Amniotic stem cell (primary cell): ENCODE measurements around the gene ACOT4.
"Not testable (repeated sequence)": the region's sequence is repeated elsewhere in the genome, so short reads cannot be mapped to it uniquely, and the experiment has no call there.

ENCODE experiments used
- DNase-seq: peaks from one replicate; lab custom pipeline; 2025; lab: John Stamatoyannopoulos, UW

ACOT4 gene

GRCh38 chr14:73577214-73577613 lies 14.5 kb upstream of the ACOT4 start:
- not testable (repeated sequence) for DNase-seq

- DNase-seq = not testable (repeated sequence)
Measured at GRCh38 chr14:73582102-73582979, 9.3 kb upstream of the ACOT4 start.

GRCh38 chr14:73588695-73589094 lies 3.0 kb upstream of the ACOT4 start:
- DNase-seq = no peak

- DNase-seq = no peak
Measured at GRCh38 chr14:73589116-73589515, 2.6 kb upstream of the ACOT4 start.

DNA sequence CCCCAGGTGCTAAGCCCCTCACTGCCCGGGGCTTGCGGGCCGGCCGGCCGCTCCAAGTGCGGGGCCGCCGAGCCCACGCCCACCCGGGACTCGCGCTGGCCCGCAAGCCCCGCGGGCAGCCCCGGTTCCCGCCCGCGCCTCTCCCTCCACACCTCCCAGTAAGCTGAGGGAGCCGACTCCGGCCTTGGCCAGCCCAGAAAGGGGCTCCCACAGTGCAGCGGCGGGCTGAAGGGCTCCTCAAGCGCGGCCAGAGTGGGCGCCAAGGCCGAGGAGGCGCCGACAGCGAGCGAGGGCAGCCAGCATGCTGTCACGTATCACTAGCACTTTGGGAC lies 1.0 kb upstream of the ACOT4 start:
- DNase-seq = not testable (repeated sequence)

DNA sequence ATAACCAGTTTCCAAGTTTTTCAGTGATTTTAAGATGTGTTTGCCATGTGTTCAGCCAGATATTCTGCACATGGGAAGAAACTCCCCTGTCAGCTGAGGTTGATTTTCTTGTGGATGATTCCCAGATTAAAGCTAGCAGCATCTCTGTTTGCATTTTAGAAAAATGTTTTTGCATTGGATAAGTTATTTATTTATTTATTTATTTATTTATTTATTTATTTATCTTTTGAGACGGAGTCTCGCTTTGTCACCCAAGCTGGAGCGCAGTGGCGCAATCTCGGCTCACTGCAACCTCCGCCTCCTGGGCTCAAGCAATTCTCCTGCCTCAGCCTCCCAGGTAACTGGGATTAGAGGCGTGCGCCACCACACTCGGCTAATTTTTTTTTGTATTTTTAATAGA lies 2.8 kb downstream of the ACOT4 start:
- DNase-seq = no peak

DNA sequence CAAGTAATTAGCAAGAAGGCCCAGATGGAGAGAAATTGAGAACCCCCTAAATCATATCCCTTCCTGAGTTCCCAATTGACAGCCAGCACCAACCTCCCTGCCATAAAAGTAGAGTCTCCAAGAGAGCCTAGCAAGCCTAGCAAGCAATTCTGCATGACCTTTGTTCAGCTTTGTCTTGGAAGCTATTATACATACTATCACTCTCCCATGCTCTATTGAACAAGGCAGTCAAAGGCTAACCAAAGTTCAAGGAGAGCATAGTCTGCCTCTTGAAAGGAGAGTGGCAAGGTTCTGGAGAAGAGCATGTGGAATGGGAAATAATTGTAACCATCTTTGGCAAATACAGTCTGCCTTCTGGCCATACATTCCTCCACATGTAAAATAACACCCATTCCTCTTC lies 7.8 kb downstream of the ACOT4 start:
- no peak for DNase-seq

GRCh38 chr14:73602994-73603393 lies 11.3 kb downstream of the ACOT4 start:
- no peak for DNase-seq

DNA sequence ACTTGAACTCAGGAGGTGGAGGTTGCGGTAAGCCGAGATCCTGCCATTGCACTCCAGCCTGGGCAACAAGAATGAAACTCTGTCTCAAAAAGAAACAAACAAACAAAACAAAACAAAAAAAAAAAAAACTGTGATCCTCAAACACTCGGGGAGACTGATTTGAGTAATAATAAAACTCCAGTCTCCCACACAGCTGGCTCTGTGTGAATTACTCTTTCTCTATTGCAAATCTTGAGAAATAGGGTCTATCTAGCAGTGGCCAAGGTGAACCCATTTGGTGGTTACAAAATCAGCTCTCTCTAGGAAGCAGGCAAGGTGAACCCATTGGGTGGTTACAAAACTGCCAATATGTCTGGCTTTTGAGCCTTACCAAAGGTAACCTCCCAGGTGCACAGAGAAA lies 14.6 kb downstream of the ACOT4 start:
- DNase-seq = no peak

- DNase-seq = no peak
Measured at GRCh38 chr14:73607241-73607640, 15.6 kb downstream of the ACOT4 start.

DNA sequence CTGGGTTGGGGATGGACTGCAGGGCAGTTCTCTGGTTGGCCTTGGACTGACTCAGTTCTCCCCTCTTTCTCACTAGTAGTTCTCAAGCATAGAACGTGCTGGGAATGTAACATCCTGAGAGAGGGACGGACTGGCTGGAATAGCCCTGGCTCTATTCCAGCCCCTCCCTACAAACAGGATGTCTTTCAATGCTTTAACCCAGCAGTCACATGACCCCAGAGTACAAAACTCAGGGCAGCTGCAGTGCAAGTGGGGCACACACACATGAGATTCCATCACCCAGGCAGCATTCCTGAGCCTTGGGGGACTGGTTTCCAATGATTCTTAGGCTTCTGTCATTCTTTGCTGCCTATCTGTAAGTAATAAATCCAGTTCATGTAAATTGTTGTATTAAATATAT lies 19.0 kb downstream of the ACOT4 start:
- no peak for DNase-seq

GRCh38 chr14:73612339-73613045 lies 20.8 kb downstream of the ACOT4 start, which contains the start of gene ACOT6:
TSS of gene ACOT6 (plus strand) at chr14:73612517. CDS start at chr14:73612572, 55 bp downstream.
- peak; percentile 22 for DNase-seq

- no peak for DNase-seq
Measured at GRCh38 chr14:73613046-73613383, 21.3 kb downstream of the ACOT4 start.

DNA sequence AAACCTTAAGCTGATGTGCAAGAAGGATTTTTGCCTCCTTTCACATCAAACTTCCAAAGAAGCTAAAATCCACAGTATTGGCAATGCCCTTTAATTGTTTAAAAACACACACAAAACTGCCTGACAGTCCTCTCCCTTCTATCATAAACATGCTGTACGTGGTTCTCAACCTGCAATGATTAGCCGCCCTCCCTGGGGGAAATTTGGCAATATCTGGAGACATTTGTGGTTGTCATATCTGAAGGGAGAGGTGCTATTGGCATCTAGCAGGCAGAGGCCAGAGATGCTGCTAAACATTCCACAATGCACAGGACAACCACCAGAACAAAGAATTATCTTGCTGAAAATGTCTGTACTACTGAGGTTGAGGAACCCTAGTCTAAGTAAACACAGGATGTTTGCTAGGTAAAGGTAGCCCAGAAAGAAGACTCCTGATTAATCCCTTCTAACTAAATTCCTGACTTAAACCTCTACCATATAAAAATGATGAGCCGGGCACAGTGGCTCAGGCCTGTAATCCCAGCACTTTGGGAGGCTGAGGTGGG lies 21.8 kb downstream of the ACOT4 start:
- no peak for DNase-seq

GRCh38 chr14:73616831-73617230 lies 25.2 kb downstream of the ACOT4 start:
- no peak for DNase-seq

- DNase-seq = no peak
Measured at GRCh38 chr14:73619524-73619923, 27.9 kb downstream of the ACOT4 start.

DNA sequence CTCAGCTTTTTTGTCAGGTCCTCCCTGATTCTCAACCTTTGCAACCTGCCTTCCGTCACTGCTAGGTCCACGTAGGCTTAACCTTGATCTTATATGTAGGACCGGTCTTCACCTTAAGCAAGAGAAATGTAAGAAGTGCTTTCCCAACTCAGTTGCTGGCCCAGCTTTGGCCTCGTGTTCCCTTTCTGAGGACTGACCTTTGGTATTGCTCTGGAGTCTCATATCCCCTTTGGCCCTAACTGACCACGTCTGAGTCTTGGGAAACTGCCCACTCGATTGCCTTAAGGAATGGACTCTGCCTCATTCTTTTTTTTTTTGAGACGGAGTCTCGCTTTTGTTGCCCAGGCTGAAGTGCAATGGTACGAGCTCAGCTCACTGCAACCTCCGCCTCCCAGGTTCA lies 28.6 kb downstream of the ACOT4 start:
- no peak for DNase-seq

DNA sequence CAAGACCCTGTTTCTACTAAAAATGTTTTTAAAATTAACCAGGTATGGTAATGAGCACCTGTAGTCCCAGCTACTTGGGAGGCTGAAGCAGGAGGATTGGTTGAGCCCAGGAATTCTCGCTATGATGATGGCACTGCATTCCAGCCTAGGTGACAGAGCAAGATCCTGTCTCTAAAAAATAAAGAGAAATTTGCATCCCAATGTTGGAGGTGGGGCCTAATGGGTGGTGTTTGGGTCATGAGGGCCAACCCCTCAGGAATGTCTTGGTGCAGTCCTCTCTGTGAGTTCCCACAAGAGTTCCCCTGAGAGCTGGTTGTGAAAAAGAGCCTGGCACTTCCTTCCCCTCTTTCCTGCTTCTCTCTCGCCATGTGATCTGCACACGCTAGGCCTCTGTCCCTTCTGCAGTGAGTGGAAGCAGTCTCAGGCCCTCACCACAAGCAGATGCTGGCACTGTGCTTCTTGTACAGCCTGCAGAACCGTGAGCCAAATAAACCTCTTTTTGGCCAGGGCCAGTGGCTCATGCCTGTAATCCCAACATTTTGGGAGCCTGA lies 31.9 kb downstream of the ACOT4 start:
- no peak for DNase-seq

GRCh38 chr14:73625706-73626105 lies 34.0 kb downstream of the ACOT4 start:
- DNase-seq = no peak

DNA sequence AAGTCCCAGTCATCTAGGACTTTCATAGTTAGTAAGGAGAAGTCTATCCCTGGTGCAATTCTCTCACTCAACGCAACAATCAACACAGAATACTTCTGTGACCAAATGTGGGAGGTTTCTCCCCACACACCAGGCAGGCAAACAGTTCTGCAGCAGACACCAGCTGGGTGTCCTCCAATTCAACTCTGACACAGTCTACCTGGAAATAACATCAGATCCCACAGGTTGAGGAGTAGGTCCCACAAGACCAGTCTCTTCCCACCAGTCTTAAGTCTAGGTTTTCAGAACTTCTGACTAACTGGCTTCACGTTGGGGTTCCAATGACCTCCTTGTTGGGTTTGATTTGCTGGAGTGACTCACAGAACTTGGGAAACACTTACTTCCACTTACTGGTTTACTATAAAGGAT lies 35.5 kb downstream of the ACOT4 start:
- no peak for DNase-seq

GRCh38 chr14:73630009-73630780 lies 38.5 kb downstream of the ACOT4 start:
- no peak for DNase-seq
